GM21717 (cell line): ENCODE data around the gene ST8SIA4.

Experiments
- ATAC-seq: cut with Tn5 transposase; IDR thresholded peaks from one replicate; pipeline ENCODE4 v1.9.1; 2021; ENCODE audit warnings: mild to moderate bottlenecking, moderate library complexity; ENCODE audit not compliant: unreplicated experiment

The ST8SIA4 gene

DNA sequence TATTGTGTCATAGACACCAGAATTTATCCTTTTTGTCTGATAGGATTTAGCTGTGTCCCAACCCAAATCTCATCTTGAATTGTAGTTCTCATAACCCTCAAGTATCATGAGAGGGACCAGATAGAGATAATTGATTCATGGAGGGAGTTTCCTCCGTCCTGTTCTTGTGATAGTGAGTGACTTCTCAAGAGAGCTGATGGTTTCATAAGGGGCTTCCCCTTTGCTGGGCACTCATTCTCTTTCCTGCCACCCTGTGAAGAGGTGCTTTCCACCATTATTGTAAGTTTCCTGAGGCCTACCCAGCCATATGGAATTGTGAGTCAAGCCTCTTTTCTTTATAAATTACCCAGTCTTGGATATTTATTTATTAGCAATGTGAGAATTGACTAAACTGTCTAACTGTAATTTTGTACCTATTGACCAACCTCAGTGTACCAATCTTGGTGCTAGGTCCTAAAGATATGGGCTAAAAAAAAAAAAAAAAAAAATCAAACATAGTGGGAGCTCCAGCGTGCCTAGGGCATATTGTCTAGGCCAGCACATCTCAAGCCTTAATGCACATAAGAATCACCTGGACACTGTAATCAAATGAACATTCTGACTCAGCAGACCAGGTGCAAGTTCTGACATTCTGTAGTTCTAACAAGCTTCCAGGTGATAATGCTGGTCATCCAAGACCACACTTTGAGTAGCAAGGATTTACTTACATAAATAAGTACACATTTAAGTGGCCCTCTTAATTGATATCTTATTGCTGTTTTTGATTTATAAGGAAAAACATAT lies 30.5 kb downstream of the ST8SIA4 start:
- ATAC-seq, result peak; percentile 65

- no peak for ATAC-seq
These were observed 36.0 kb downstream of the ST8SIA4 start for GRCh38 chr5:100867039-100867562.

DNA sequence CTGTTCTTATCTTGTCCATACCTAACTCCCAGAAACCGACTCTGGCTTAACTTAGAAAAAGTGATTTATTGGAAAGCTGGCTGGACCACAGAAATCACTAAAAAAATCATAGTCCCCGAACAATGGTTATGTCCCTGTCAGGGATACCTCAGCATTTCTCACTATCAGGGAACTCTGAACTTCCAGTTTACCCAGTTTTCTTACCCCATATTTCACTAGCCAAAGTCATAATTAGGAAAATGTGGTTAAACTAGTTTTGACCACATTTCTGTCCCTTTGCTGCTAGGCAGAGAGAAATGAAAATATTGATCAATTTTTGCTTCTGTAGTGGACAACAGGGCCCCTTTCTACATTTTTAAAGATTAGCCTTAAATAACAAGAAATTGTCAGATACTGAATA lies 38.2 kb downstream of the ST8SIA4 start:
- ATAC-seq, result no peak

GRCh38 chr5:100863739-100864138 lies 39.3 kb downstream of the ST8SIA4 start:
- ATAC-seq, result no peak

DNA sequence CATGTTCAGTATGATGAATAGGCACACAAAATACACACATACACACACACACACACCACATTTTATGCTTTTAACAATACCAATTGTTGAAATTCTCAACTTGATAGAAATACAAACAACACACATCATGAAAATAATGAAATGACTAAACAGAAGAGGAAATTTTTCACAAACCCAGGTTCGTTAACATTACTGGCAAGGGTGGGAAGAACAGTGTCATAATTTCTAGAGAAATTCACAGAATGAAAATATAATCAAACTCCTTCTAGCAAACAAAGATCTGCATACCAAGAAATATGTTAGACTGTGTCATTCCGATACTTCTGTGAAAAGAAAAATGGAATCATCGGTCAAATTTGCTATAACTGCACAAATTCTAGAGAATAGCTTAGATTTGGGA lies 41.9 kb downstream of the ST8SIA4 start:
- ATAC-seq, result no peak

DNA sequence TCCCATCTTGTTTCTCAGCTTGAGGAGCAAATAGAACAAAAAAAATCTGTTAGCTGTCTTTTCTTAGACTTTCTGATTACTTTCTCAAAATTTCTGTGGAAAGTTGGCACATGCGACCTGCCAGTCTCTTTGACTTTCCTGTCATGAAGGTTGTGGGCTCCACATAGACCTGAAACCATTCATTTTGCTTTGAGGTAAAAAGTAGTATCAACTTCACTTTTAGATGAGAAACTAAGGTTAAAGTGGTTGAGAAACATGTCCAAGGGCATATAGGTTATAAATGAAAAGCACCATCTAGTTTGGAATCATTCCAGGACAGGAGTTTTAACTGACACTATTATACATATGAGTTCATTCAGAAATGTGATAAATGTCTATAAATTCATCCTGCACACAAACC lies 42.7 kb downstream of the ST8SIA4 start:
- peak; percentile 56 for ATAC-seq

- no peak for ATAC-seq
These were observed 44.0 kb downstream of the ST8SIA4 start for GRCh38 chr5:100858987-100859545.

DNA sequence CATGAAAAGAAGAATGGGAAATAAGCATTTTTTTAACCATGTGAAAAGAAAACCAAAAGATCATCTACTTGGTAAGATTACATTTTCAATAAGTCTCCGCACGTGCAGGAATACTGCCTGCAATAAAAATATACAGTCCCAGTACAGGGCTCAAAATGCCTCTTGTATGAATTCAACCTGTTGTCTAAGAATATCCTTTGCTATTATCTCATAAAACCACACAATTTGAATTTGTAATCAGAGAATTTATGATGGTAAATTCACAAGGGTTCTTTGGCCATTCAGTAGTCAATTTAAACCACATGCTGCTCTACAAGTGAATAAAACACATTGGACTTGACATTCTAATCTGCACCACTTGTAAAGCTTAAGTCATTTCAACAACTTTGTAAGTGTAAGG lies 46.6 kb downstream of the ST8SIA4 start:
- no peak for ATAC-seq

DNA sequence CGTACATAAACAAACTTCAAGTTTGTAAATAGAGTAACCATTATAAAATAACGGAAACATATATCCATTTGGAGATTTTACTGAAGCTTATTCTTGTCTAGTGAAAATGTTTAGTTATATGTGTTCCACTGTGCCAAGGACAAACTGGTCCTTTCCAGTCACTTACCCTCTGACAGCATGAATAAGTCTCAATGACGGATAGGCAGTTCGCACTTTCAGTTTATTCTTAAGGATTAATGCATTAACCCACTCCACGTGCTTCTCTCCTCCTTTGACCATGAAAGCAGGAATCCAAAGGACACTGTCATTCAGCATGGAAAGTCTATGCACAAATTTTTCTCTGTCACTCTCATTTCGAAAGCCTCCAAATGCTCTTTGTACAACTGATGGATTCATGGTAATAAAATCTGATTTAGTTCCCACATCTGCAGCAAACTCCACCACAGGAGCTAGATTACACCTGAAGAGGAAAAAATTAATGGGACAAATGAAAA lies 47.1 kb downstream of the ST8SIA4 start:
- no peak for ATAC-seq

- ATAC-seq, result no peak
These were observed 47.8 kb downstream of the ST8SIA4 start for GRCh38 chr5:100855295-100855694.

- ATAC-seq, result no peak
These were observed 48.5 kb downstream of the ST8SIA4 start for GRCh38 chr5:100854591-100854990.

DNA sequence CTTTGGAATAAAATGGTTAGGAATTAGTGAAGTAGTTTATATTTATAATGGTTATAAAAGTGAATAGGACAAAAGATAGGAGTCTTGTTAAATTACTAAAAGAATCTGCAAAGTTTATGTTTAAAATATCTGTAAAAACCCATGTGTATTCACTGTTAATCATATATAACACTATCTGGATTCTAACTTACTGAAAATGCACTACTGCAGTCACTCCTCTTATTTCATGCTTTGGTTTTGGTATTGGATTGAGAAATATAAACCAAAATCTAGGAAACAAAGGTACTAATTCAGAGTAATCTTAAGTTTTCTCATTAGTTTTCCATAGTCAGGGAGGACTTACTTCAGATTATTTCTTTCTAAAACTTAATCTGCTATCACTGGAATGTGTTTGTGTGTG lies 49.5 kb downstream of the ST8SIA4 start:
- no peak for ATAC-seq

DNA sequence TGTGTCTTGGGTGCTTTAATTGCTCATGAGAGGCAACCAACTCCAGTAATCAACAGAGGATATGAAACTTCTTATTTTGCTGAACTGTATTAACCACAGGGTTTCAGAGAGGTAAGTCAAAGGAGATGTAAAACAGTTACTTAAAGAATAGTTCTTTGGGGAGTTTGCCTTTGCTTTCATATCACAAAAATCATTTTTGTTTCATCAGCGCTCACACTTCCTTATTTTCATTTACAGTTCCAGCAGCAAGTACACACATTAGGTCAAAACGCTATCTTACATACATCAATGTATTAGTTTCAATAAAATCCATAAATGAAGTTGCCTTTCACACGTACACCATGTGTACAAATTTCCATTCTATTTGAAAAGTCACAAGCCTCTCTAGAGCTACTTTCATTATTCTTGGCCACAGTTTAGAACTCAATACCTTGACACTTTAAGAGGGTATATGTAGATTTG lies 50.1 kb downstream of the ST8SIA4 start:
- peak; percentile 92 for ATAC-seq

DNA sequence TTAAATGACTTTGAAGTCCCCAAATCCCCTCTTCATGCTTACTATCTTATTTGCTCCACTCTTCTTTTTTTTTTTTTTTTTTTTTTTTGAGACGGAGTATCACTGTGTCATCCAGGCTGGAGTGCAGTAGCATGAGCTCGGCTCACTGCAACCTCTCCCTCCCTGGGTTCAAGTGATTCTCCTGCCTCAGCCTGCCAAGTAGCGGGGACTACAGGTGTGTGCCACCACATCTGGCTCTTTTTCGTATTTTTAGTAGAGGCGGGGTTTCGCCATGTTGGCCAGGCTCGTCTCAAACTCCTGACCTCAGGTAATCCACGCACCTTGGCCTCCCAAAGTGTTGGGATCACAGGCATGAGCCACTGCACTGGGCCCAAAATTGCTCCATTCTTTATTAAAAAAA lies 51.0 kb downstream of the ST8SIA4 start:
- ATAC-seq, result no peak

DNA sequence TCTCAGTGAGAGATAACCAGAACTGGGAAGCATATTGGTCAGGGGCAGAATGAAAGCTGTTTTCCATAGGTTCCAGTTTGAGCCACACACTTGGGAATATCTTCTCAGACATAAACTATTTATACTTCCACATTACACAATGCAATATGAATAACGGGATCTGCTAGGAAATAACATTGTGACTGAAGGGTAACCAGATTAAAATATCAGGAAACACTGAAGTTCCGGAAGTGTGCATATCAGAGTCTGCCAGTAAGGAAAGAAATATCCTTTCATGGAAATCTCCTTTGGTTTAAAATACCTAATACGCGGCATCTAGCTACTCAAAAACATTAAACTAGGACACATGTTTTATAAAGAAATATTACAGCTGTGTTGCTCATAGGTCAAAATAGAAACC lies 56.3 kb downstream of the ST8SIA4 start:
- no peak for ATAC-seq

- ATAC-seq, result no peak
These were observed 61.0 kb downstream of the ST8SIA4 start for GRCh38 chr5:100842080-100842479.

DNA sequence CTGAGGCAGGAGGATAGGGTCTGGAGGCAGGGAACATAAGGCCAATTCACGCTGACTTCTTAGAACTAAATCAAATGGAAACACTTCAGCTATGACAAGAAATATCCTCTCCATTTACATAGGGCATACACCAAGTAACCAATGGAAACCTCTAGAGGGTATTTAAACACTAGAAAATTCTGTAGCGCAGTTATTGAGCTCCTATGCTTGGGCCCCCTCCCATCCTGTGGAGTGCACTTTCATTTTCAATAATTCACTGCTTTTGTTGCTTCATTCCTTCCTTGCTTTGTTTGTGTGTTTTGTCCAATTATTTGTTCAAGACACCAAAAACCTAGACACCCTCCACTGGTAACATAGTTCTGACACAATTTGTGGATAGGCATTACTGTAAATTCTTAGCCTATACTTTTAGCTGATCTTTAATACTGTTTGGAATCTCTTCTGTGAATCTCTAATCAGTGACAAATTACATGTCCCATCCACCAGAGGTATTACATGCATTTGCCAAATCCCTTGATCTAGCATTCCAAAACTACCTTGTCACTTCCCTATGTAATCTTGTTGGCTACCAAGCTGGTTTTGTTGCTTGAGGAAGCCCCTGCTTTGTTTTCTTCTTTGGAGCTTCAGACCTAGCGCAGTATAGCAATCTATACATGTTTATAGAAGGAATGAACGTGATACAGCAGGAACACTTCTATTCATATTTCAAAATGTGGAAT lies 61.6 kb downstream of the ST8SIA4 start:
- peak; percentile 42 for ATAC-seq

DNA sequence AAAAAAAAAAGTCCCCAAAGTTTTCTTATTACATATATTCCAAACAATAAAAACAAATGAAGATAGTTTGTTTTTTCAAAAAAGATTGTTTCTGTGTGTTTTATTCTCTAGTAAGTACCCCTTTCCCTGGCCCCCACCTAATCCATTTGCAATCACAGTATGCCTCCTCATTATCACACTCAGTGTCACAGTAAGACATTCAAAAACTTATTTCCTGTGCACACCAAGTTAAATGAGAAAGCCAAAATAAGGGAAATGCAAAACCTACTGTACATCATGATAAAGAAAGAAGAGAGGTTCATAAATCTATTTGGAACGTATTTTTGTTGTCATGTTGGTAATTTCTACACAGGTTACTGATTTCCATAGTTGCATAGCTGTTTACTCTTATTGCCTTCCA lies 62.3 kb downstream of the ST8SIA4 start:
- ATAC-seq, result no peak

DNA sequence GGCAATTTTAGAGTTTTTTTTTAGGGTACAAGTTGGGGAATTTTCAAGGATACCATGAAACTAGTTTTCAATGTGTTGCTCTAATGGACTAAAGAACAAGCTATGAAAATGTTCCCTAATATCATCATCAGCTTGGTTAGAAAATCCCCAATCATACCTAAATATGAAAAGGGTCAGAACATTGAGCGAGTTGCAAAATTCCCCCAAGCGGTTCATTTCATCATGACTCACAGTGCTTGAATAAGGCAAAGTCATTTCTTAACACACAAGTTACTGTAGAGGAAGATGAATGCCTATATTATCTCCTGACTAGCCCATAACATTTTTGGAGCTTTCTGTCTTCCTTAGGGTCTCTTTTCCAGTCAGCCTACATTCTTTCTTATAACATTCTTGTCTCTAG lies 62.7 kb downstream of the ST8SIA4 start:
- peak; percentile 84 for ATAC-seq

- no peak for ATAC-seq
These were observed 65.0 kb downstream of the ST8SIA4 start for GRCh38 chr5:100838048-100838473.

DNA sequence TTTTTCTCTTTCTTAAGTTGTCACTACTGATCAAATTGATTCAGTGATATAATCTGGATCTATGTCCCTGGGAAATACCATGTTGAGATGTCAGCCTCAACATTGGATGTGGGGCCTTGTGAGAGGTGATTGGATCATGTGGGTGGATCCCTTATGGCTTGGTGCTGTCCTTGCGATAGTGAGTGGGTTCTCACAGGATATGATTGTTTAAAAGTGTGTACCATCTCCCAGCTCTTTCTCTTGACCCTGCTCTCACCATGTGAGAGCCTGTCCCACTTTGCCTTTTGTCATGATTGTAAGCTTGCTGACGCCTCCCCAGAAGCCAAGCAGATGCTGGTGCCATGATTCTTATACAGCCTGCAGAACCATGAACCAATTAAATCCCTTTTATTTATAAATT lies 68.6 kb downstream of the ST8SIA4 start:
- ATAC-seq, result no peak
